ENCODE measurements around the gene CCDC15.
A peak's percentile ranks its signal among the peaks of the same experiment; 100 is the strongest.

The CCDC15 gene, protein sequence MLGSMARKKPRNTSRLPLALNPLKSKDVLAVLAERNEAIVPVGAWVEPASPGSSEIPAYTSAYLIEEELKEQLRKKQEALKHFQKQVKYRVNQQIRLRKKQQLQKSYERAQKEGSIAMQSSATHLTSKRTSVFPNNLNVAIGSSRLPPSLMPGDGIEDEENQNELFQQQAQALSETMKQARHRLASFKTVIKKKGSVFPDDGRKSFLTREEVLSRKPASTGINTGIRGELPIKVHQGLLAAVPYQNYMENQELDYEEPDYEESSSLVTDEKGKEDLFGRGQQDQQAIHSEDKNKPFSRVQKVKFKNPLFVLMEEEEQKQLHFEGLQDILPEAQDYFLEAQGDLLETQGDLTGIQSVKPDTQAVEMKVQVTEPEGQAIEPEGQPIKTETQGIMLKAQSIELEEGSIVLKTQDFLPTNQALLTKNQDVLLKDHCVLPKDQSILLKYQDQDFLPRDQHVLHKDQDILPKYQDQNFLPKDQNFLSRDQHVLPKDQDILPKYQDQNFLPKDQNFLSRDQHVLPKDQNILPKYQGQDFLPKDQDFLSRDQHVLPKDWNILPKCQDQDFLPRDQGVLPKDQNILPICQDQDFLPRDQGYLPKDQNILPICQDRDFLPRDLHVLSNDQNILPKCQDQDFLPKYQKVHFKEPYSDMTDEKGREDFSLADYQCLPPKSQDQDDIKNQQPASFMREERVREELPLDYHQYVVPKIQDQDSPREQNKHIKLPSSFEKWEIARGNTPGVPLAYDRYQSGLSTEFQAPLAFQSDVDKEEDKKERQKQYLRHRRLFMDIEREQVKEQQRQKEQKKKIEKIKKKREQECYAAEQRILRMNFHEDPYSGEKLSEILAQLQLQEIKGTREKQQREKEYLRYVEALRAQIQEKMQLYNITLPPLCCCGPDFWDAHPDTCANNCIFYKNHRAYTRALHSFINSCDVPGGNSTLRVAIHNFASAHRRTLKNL

DNA sequence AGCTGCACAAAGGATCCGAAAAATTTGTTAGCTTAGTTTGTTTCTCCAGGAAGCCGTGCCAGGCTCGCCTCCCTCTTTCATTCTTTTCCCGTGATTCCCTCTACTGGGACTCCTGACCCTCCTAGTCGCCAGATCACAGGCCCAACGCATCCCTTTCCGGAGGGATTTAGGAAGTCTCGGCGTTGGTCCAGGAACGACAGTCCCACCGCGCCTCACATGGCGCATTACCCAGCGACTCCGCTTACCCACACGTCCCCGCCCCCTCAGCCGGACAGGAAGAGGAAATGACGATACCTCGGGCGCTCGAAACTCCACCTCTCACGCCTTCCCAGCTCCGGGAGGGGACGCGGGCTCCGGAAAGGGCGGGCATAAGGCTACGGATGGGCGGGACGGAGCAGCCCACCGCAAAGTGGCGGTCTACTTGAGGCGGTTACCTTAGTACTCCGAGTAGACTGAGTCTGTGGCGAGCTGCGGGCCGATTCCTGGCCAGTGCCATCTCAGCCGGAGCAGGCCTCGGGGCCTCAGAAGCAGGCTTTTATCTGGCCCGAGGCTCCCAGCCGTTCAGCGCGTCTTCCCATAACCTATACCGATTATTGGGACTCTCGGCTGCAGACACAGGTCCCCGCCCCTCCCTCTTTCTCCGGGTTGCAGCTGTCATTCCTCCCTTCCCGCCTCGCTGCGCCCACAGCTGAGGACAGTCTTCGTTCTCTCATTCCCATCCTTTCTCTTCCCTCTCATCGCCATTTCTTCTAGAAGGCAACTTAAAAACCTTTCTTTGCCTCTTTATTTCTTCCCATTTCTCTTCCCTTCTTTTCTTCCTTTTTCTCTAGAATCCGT lies at the start of gene CCDC15:
Gene CCDC15, plus strand, starts transcription at position 450 of the 837 bp plus-strand sequence. CDS start 531 bp downstream, outside the sequence.
- DNase-seq, result peak; percentile 97

DNA sequence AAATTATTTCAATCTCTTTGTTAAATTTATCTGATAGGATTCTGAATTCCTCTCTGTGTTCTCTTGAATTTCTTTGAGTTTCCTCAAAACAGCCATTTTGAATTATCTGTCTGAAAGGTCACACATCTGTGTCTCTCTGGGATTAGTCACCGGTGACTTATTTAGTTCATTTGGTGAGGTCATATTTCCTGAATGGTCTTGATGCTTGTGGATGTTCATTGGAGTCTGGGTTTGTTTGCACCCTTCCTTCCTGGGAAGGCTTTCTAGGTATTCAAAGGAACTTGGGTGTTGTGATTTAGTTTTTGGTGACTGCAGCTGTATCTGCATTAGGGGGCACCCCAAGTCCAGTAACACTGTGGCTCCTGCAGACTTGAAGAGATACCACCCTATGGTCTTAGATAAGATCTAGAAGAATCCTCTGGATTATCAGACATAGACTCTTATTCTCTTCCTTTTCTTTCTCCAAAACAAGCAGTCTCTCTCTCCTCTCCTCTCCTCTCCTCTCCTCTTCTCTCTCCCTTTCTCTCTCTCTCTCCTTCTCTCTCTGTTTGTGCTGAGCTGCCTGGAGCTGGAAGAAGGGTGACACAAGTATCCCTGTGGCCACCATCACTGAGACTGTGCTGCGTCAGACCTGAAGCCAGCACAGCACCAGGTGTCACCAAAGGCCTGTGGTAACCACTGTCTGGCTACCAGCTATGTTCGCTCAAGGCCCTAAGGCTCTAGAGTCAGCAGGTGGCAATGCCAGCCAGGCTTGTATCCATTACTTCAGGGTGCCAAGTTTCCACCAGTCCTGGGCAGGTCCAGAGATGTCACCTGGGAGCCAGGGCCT lies 38.2 kb upstream of the CCDC15 start:
- DNase-seq, result peak; percentile 24

DNA sequence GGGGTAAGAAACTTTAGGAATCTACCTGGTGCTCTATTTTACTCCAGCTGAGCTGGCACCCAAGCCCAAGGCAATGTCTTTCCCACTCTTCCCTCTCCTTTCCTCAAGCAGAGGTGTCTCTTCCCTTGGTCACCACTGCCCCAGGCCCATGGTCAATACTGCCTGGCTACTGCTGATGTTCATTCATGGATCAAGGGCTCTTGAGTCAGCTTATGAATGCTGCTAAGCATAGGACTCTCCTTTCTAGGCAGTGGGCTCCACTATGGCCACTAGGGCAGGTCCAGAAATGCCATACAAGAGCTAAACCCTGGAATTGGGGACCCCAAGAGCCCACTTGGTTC lies 37.7 kb upstream of the CCDC15 start:
- DNase-seq, result no peak

DNA sequence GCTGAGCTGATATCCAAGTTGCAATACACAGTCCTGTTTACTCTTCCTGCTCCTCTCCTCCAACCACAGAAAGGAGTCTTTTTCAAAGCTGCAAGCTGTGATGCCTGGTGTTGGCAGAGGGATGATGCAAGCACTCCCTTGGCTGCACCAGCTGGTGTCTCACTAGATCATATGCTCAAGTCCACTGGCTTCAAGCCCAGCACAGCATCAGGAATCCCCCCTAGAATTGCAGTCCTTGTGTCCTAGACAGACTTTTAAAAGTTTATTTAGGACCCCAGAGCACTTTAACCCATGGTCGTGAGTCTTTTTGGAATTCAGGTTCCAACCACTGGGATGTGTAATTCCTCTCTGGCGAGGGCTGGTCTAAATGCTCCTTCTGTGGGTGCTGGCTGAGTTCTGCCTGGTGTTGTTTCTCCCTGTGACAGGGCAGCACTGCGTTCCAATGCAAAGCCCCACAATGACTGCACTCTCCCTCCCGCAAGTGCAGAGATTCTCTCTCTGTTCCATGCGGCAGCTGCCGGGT lies 36.8 kb upstream of the CCDC15 start:
- no peak for DNase-seq

DNA sequence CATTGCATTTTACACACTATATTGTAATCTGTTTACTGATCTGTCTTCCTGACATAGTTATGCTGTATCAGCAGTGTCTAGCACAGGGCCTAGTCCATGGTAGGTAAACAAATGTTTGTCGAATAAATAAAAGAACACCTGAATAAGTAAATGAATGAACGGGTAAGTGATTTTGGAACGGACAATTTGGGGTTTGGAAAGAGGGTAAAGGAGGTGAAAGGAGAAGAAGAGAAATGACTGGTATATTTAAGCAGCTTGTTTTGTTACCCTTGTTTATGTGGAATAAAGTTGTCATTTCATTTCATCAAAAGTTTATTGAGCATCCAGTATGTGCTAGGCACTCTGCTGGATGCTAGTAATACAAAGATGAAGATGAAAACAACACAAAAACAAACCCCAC lies 35.1 kb upstream of the CCDC15 start, which contains the start of gene HEPN1:
Gene HEPN1, plus strand, starts transcription at position 301 of the 400 bp plus-strand sequence.
- no peak for DNase-seq

DNA sequence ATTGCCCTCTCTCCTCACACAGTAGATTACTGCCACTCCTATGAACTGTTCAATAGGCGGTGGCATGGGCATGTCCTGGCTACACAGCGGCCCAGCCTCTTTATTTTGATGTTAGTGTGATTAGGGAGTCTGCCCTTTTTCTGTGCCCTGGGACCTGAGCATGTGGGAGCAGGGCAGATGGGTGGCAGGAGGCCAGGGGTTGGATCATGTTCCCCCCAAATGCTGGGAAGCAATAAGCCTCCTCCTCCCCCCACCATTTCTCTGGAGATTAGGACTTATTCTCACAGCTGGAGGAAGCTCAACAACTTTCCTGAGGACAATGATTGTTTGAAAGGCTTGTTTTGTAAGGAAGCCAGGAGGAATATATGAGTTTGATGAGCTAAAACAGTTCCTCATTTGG lies 34.1 kb upstream of the CCDC15 start:
- no peak for DNase-seq

- no peak for DNase-seq
Observed at GRCh38 chr11:124920356-124920755, 33.6 kb upstream of the CCDC15 start.

GRCh38 chr11:124920870-124921609 lies 33.0 kb upstream of the CCDC15 start:
- peak; percentile 91 for DNase-seq

DNA sequence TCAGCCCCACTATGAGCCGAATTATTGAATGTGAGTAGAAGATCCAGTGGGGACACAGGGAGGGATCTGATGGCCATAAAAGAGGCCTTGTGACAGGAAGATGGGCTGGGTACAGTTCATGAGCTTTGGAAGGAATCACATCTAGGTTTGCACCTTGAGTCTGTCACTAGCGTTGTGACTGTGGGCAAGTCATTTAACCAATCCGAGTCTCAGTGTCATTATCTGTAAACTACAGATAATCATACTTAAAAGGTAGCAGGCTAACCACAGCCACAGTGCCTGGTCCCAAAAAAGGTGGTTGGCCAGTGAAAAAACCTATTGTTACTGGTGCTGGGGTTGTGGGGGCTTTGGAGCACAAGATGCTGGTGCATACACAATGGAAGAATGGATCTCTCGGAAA lies 31.2 kb upstream of the CCDC15 start:
- DNase-seq, result no peak

DNA sequence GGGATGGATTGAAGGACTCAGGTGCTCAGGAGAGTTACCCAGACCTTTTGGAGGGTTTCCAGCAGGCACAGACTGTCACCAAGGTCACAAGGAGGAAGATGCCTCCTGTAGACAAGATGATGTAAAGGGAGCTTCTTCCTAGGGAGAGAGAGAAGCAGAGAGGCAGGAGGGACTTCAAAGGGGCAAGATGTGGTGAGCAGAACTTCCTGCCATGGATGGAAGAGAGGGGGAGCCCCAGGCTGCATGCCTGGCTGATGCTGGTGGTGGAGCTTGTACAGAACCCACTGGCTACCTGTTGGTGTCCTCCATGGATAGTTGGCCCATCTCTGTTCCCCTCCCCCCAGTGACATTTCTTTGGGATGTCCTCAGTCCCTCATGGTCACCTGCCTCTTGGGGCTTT lies 30.7 kb upstream of the CCDC15 start:
- DNase-seq, result peak; percentile 45

DNA sequence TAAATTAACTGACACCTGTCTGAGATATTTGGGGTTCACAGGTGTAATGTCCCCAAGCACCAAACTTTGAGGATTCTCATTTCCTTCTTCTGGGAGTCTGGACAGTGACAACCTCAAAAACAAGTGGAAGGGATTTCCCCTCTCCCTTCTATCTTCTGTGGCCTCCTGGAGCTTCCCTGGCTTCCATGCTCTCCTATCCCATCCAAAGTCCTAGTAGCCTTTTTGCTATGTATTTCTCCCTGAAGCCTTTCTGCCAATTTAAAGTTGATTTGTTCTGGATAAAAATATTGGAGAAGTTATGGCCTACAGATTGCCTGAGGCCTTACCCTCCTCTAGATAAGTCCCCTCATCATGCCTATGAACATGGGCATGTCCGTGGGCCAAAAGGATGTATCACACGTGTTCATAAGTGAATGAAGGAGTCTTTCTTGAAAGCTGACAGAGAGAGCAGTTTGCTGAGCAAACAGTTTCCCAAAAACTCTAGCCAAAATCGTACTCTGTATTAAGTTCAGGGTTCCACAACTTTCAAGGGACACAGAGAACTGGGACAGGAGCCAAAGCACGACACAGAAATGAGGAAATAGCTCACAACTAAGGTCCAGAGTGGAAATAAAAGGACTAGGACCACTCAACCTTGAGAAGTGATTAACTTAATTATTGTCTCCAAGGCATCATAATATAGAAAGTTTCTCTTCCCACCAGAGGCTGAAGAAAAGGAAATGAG lies 24.9 kb upstream of the CCDC15 start:
- no peak for DNase-seq

- no peak for DNase-seq
Observed at GRCh38 chr11:124930799-124931198, 23.2 kb upstream of the CCDC15 start.

DNA sequence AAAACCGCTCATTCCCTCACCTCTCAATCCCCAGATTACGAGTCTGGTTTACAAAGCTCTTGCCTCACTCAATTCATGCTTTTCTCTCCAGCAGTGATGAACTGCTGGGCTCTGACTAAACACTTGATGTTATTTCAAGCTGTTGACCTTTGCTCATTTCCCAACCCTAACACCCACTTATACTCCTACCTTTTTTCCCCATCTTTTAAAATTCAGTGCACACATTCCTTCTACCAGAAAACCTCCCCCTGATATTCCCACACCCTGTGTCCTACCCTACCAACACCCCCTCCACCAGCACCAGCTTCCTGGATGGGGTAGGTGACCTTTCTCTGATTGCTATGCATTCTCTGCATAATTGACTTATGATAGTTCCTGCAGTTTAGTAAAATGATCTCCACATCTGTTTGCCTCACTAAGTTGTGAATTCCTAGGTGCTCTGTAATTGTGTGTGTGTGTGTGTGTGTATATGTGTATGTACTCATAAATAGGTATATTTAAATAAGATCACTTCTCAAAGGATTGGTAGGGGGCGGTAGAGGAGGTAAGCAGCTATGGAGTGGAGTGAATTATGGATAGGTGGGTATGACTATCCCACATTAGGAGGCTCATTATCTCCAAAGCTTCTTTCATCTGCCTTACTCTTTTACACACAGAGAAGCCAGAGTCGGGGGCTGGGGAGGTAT lies 19.0 kb upstream of the CCDC15 start:
- no peak for DNase-seq

- no peak for DNase-seq
Observed at GRCh38 chr11:124935548-124936514, 18.2 kb upstream of the CCDC15 start, which contains the start of gene HEPACAM. Gene HEPACAM, minus strand, starts transcription at chr11:124936047. Its CDS starts 41 bp downstream, at chr11:124936006.

DNA sequence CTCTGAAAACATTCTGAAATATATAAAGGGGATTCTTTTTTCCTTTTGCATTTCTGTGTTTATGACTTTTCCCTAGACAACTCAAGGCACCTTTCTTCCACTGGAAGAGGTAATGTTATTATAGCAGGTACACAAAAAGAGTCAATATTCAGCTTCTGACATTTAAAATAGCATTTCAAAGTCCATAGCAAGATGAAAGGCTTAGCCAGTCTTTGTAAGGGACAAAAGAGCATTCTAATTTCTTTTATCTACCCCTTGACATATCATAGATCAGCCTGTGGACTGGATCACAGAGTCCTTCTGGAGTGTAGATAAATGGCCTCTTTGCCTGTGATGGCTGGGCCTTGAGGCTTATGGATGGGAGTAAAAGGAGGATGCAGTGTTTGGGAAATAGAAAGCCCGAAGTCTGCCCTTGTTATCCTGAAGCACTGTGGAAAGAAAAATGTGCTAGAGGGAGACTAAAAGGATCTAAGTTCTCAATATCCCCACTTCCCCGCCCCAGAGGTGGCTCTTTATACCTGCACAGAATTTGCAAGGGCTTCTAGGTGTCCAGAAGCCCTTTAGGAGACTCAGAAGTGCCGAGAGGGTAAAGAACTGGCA lies 16.6 kb upstream of the CCDC15 start:
- DNase-seq, result no peak

GRCh38 chr11:124938206-124938765 lies 15.7 kb upstream of the CCDC15 start:
- DNase-seq, result no peak

GRCh38 chr11:124938970-124939369 lies 15.0 kb upstream of the CCDC15 start:
- DNase-seq, result no peak

Measured in CD4-positive, alpha-beta T cell treated with Interleukin-6 for 4 hours (primary cell).